Stimulated activated CD4-positive, alpha-beta T cell treated with anti-CD3 and anti-CD28 coated beads, Interleukin-12 subunit alpha, Interleukin-12 subunit beta, amount 100 ng/mL, for 24 hours (primary cell): Measurements from ENCODE around the gene NIPAL4.

Source experiments
- DNase-seq, 2 experiments: peaks; one replicate each; pipeline ENCODE4 v3.0.0-alpha.2; 2020; ENCODE audit warnings: low read depth in 2 of 2

Gene NIPAL4

GRCh38 chr5:157485340-157485739 is 25.3 kb downstream of the NIPAL4 start:
- DNase-seq = no peak

DNA sequence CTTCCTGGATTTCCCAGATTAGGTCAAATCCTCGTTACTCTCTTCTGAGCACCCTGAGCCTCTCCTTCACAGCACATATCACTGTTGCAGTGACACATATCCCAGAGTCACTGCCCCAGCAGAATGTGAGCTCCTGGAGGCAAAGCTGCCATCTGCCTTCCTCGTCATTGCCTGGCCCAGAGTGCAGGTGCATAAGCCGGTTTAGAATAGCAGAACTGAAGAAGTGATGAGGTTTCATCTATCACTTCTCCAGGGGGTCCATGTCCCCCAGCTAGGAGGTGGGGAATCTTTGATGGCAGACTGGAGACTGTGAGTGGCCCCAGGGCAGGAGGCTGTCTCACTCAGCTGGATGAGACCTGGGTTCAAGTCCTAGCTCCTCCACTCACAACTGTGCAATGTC is 25.8 kb downstream of the NIPAL4 start:
- no peak for DNase-seq

DNA sequence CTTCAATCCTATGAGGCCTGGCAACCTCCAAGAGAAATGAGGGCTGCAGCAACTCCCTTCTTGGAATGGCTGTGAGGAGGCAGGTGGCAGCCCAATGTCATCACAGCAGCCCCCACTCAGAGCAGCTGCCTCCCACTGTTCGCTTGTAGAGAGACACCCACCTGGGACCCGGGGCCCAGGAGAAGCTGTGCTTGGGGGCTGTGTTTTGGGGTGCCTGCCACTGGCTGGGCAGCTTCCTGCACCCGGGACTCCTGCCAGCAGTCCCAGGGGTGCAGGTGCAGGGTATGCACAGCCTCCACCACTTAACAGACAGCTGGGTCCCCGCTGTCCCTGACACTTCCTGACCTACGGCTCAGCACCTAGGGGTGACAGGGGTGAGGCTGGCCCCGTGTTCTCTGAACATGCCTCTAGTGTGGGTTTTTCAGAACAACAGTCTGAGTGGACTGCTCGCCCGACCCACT is 26.2 kb downstream of the NIPAL4 start:
- no peak for DNase-seq

DNA sequence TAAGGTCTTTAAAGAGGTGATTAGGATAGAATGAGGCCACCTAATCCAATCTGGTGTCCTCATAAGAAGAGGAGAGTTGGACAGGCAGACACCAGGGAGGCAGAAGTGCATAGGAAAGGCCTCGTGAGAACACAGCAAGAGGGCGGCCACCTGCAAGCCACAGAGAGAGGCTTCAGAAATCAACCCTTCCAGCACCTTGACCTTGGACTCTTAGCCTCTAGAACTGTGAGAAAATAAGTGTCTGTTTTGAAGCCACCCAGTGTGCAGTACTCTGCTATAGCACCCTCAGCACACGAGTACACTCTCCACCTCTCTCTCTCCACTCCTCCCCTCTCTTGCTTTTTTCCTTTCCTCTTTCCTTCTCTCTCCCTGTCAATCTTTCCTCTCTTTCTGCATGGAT is 26.8 kb downstream of the NIPAL4 start:
- no peak for DNase-seq

DNA sequence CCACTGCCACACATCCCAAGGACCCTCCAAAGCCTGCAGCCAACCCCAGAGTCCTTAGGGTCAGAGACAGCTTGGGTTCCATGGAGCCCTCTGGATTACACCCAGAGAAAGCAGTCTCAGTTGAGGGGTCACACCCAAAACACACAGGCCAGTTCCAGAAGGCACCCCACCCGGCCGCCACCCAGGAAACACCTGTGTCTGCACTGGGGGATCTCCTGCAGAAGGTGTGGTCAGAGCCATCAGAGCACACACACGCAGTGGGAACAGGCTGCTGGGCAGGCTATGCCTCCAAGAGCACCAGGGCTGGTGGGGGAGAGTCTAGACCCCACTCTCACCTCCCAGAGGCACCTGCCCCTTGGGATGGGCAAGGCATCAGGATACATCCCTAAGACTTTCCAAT is 27.3 kb downstream of the NIPAL4 start:
- no peak for DNase-seq

DNA sequence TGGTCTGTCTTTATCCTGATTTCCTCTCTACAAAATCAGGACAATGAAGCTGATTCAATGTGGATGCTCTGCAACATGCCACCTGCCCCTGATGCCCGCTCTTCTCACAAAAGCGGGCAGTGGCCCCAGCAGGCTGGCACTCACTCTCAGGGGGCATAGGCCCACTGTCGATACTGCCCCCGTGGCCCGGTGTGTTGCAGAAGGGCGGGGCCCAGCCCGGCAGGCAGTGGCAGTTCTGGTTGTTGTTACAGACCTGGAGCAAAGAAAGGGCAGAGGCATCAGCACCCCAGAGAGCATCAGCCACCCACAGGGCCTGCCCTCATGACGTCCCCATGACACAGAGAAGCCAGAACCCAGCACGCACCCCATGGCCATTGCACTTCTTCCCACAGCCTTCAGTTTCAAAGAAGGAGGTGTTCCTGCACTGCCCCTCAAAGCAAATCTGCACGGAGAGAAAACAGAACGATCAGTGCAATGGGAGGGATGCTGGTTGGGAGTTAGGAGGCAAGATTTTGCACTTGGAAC is 31.5 kb downstream of the NIPAL4 start:
- DNase-seq = no peak

DNA sequence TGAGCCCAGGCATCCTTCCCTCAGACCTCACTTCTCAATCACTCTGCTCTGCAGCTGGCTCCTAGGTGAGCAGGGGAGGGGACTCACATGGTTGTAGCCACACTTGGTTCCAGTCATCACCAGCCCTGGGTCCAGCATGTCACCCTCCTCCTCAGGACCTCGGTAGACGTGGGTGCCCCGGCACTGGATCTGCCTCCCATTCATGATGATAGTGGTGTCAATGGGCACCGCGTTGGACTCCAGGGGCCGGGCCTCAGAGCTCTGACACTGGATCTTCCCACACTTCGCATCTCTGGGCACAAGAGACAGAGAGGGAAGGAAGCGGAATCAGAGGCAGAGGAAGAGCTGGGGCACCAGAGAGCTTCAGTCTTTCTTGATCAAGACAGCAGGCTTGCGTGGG is 32.9 kb downstream of the NIPAL4 start:
- DNase-seq = no peak

DNA sequence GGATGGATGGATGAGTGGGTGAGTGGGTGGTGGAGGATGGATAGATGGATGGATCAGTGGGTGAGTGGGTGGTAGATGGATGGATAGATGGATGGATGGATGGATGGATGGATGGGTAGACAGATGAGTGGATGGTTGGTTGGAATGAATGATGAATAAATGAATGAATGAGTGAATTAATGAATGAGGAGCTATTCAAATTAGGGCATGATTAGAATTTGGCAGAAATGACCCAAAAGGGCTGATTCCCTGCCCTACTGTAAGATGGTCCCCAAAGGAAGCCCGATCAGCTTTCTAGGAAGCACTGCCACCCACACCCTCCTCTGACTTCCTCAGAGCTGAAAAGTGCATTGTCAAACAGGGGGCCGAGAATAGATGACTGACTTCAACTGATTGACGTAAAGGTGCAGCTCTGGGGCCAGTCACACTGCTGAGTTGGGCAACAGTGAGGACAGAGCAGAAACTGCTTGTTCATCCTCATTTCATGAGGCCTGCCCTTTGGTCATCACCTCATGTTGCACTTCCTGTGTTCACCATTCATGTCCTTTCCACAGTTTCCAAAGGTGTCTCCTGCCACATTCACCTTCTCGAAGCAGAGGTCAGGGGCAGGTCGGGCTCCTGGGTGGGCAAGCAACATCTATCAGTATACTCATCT is 34.3 kb downstream of the NIPAL4 start:
- no peak for DNase-seq

DNA sequence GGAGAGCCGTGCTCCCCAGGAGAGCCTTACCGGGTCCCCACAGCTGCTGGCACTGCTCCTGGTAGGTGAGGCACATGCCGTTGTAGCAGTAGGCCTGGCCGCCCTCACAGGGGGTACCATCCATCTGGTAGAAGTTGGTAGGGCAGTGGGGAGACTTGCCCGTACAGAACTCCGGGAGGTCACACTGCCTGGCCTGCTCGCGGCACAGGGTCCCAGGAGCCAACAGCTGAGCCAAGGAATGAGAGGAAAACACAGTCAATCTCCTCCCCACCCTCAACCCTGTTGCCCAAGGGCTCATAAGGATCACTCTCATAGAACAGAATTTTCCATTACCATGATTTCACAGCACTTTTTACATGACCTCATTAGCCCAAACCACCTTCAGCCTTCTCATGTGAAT is 36.9 kb downstream of the NIPAL4 start:
- no peak for DNase-seq

GRCh38 chr5:157497875-157498611 is 38.0 kb downstream of the NIPAL4 start:
- DNase-seq = no peak

- no peak for DNase-seq
Measured at GRCh38 chr5:157502143-157502647, 42.2 kb downstream of the NIPAL4 start.

- no peak for DNase-seq
Measured at GRCh38 chr5:157504053-157504452, 44.0 kb downstream of the NIPAL4 start.

- no peak for DNase-seq
Measured at GRCh38 chr5:157505496-157505895, 45.5 kb downstream of the NIPAL4 start.

- DNase-seq = no peak
Measured at GRCh38 chr5:157506066-157506590, 46.1 kb downstream of the NIPAL4 start.

DNA sequence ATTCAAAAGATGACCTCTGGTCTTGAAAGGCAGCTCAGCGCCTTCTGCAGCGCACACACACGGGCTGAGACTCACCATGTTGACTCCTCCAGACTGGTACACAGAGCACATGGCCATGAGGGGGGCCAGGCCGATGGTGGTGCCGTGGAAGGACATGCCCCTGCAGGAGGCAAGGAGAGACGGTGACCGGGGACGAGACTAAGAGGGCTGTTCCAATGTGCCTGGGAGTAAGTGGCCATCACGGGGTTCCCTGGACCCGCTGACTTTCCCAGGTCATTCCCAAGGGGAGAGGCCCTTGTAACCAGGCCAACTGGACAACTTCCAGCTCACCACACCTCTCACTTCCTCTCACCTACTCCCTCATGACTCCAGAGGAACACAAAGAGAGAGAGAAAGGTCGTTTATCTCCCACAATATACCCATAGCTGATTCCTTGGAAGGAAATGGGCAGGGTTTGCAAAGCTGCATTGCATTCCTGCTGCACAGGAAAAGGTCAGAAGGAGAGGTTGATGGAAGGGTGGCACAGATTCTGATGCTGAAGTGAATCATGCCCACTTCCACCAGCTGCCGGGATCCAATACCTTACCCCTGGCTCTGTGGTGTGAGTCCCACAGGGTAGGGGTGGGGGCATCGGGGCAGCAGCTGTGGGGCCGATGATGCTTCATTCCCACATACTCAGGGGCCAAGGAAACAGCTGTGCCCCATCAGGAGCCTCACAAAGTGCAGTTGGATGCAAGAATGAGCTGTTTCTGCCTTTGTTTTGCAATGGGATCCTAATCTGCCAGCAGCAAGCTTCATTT is 47.2 kb downstream of the NIPAL4 start:
- no peak for DNase-seq

DNA sequence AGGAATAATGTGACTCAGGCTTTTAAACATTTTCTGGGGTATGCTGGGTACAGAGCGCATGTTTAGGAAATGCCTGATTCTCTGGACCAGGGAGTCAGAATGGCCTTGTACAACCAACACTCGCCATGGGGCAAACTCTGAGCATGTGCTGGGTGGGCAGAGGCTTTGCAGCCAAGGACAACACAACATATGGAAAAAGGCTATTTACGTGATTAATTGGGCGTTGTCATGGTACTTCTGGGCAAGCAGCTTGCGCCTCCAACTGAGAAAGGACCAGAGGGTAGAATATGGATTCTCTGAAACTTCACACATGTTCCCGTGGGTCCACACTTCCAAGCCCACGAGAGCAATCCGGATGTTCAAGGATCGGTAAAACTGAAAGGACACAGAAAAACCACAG is 49.1 kb downstream of the NIPAL4 start:
- DNase-seq = no peak

DNA sequence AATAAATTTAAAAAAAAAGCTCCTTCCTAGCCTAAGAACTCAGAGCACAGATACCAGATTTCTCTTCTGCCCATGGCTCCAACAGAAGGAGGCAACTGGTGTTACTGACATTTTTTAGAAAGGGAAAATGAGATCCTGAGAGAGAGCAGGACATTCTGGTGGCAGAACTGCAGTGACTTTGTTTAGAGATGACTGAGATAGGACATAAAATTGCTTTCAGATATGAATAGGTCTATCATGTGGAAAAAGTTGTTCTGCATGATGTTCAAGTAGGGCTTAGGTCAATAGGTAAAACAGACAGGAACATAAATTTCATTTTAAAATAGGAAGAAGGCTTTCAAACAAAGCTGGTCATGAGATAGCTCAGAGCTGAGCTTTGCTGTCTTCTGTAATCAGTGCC is 49.6 kb downstream of the NIPAL4 start:
- DNase-seq = no peak

DNA sequence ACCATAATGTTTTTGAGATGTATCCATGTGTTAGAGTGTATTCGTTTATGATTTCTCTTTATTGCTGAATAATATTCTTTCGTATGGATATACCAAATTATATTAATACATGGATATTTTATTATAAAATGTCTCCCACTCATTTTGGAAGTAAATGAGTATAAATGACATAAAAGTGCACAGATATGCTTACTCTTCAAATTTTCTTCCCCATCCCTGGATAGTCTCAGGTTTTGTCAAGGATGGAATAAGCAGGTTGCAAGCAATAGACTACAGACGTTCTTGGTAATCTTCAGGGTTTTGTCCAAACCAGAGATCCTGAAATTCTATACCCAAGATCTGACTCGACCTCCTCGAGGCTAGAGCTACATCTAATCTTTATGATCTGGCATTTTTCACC is 50.7 kb downstream of the NIPAL4 start:
- no peak for DNase-seq

- DNase-seq = peak in 1 of 2 experiments; percentile 28
Measured at GRCh38 chr5:157511651-157512644, 51.9 kb downstream of the NIPAL4 start.

GRCh38 chr5:157513182-157513581 is 53.2 kb downstream of the NIPAL4 start:
- DNase-seq = no peak

DNA sequence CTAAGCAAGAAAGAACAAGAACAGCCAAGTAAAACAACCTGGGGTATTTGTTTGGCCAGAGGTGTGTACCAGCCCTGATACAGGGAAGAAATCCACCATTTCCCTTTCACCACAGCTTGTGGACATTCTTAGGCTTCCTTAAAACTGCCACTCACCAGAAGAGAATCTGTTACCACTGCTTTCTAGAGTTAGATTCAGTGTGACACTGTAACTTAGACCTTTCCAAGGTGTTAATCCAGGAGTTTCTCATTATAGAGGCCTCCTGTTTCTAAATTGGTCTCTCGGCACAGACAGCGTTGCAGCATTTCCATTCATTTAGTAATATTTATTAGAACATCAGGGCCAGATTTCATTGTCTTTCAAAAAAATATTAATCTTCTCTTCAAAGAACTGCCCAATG is 55.0 kb downstream of the NIPAL4 start:
- DNase-seq = no peak
